GM21825 (cell line): ENCODE results near the gene RELN.

Experiments used
- ATAC-seq: cut with Tn5 transposase; IDR thresholded peaks from one replicate; pipeline ENCODE4 v1.9.1; 2021; ENCODE audit warnings: mild to moderate bottlenecking, moderate library complexity; ENCODE audit not compliant: unreplicated experiment

RELN gene

DNA sequence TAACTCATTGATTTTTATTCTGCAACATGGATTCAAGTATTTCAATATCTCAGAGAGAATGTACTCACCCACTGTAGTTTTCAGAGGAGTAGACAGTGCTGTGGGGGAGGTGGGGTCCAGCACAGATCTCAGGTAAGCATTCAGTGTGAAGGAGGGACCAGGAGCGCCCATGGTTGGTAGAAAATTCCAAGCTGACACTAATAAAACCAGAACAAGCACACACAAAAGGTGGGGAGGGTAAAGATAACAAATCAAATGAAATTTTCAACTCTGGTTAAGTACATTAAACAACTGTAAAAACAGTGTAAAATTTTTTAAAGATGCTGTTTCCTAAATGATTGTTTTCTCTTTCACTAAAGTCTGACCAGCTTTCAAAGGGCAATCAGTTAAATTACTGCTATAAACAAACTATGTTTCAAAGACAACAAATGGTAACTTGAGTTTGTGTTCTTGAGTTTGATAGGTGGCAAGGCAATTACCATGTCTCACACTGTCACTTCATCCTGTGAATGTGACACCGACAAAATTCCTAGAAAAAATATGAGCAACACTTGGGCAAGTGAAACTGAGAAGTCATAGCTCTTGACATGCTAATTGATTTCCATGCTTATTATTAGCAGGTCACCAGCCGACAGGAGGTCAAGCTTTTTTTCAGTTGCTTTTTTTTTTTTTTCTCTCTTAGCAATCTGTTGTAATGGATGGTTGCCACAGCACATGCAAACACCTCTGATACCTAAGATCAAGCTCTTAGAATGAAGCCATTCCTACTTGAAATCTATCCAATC lies 337.7 kb downstream of the RELN start:
- ATAC-seq: no peak

DNA sequence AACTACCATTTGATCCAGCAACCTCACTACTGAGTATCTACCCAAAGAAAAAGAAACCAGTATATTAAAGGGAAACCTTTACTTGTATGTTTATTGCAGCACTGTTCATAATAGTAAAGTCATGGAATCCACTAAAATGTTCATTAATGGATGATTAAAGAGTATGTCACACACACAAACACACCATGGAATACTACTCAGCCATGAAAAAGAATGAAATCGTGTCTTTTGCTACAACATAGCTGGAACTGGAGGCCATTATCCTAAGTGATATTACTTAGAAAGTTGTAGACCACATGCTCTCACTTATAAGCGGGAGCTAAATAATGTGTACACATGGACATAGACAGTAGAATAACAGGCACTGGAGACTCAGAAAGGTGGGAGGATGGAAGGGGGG lies 340.4 kb downstream of the RELN start:
- no peak for ATAC-seq

DNA sequence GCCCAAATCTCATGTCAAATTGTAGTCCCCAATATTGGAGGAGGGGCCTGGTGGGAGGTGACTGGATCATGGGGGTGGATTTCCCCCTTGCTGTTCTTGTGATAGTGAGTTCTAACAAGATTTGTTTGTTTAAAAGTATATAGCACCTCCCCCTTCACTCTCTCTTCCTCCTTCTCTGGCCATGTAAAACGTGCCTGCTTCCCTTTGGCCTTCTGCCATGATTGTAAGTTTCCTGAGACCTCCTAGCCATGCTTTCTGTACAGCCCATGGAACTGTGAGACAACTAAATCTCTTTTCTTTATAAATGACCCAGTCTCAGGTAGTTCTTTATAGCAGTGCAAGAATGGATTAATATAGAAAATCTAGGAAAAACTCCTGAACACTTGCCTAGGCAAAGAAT lies 341.3 kb downstream of the RELN start:
- no peak for ATAC-seq

DNA sequence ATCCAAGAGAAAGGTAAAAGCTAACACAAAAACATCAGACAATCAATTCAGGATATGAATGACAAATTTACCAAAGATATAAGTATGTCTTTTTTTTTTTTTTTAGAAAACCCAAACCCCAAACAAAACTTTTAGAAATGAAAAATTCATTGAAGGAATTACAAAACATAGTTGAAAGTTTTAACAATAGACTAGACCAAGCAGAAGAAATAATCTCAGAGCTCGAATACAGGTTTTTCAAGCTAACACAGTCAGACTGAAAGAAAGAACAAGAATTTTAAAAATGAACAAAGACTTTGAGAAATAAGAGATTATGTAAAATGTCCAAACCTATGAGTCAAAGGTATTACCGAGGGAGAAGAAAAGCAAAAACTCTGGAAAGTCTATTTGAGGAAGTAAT lies 345.1 kb downstream of the RELN start:
- ATAC-seq: no peak

DNA sequence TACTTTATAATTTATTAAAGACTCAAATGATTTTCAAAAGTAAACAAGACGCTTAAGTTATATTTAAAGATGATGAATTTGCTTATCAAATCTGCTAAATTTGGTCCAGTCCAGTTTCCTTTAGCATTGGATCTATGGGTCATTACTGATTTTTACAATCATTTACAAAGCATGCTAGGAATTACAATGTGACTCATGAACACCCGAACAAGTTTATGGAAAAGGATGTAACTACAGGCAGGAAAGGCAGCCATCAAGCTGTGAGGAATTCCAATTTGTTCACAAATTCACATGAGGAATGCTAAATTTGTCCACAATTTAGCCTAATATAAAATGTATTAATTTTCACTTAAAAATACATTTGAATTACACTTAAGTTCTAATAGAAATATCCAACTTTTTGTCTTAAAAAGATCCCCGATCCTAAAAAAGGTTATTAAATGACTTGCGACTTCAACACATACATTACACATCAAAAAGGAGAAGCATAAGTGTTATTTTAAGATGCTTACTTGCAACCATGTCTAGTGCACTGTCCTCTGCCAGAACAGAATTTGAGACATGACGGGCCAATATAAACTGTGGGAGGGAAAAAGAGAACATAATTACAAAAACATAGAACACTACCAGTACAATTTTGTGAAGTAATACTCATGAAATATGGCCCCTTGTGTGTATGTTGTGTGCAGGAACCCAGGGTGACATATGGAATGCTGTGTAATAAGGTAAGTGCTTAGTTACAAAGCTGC lies 349.3 kb downstream of the RELN start:
- ATAC-seq: no peak

DNA sequence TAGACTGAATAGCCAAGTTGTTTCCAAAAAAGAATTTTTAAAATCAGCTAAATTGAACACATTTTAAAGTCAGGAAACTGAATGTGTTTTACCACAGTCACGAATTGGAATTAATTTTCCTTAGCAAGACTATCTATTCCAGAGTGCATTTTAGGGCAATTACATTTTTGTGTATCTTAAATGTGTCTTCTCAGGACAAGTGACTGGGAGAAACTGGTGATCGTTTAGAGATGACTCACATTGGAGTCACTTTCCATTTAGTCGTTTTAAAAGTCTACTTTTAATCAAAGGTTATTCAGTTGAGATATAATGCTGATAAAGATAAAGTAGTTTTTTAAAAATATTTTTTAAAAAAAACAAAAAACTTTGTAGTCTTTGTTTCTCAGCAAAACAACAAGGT lies 351.7 kb downstream of the RELN start:
- no peak for ATAC-seq

DNA sequence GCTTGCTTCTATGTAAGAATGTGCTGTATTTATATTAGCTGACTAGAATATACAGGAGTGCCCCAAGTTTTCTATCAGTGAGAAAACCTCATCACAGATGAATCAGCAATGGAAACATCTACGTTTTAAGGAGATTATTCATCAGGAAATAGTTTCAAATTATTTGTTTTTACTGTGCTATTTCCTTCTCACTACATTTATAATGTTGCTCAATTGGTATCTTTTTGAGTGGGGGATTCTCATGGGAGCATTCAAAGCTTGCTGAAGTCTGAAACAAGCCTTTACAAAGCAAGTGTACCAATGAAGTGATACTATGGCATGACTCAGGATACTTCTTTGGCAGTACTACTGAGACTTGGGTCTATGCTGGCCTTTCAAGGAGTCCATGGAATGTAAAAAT lies 352.4 kb downstream of the RELN start:
- no peak for ATAC-seq

DNA sequence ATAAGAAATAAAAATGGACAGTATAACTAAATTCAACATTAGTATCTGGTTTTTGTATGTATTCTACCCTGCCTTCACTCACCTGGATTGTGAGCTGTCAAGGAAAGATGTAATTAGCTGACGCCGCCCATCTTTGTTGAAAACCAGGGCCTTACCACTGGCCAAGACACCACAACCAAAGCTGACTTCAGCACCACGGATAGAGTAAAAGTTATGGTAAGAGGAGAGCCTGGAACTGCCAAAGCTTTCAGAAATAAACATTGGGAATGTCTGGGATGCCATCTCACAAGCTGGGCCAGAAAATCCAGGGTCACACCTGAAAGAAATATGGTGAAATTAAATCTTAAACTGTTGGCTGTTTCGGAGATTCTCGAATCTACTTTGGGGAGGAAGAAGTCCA lies 353.3 kb downstream of the RELN start:
- ATAC-seq: no peak

DNA sequence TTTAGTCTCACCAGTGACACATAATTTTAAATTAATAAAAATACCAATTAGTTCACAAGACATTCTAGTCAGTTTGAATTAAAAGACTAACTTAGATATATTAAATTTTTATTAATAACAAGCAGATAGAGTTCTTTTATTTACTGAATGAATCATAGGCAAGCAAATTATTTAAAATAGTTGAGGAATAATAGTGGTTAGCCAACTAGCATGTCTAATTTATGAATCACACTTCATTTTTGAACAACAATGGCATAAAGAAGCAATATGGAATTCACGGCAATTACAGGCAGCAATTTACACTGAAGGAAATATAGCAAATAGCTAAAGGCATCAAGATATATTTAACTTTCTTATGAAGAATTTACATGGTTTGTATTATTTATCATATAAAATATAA lies 356.5 kb downstream of the RELN start:
- no peak for ATAC-seq

DNA sequence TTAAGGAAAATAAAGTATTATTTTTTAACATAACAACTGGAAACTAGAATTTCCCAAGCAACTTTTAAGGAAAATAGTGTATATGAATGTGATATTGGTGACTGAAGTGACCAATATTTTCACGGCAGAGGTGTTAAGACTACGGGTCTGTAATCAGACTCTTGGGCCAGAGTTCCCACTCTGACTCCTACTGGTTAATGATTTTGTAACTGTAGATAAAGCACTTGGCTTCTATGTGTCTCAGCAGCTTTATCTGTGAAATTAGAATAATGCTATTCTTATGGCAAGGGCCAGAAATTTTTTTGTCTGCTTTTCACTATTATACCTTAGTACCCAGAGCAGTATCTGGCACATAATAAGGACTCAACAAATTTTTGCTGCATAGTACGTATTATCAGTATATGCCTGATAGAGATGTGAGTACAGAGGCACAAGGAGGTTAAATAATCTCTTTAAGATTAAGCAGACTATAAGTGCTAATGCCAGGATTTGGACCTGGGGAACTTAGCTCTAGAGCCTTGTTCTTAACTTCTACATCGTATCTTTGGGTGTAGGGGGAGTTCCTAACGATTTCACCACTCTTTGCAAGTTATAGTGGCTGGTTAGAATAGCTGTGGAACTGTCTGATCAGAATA lies 357.3 kb downstream of the RELN start:
- ATAC-seq: no peak

DNA sequence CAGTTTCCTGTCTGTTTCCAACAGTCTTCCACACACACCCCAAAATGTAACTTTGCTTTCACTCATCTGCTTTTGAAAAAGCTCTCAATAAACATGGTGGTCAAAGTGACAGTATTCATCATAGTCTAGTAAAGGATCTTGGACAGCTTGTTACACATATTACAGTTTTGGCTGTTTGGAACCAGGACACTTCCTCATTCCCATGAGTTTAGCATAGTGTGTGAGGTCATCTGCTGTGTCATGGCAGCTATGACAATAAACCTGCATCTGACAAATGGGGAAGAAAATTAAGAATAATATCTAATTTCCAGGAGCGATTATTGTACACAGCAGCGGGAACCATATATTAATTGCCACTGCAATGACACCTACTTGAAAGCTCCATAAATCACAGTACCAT lies 359.1 kb downstream of the RELN start:
- ATAC-seq: no peak

DNA sequence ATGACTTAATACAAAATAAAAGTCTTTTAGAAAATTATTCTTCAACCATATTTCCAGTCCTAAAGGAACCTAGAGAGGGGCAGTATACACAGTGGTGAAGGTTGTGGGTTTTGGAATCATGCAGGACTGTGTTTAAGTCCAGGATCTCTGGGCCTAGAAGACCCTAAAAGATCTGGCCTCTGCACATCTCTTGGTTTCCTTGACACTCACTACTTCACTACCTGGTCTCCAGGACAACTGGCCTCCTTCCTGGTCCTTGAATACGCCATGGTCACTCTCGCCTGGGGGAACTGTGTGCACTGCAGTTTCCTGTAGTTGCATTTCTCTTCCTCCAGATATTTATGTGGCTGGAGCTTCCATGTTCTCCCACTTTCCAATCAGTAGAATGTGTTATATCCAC lies 360.7 kb downstream of the RELN start:
- no peak for ATAC-seq

DNA sequence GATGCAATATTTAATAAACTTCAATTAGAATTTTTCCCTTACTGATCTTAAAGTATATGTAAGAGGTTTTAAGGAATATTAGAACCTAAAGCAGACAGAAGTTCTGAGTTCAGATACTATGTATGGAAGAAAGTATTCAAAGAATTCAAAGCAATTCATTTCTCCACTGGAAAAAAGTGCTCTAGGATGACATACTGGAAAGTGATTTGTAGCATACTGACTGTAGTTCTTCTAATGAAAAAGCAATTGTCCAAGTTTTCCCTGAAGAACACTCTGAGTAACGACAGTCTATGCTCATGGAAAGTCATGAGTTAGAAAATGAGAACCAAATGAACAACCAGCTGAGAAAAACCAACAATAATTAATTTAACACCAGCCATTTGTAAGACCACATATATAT lies 362.7 kb downstream of the RELN start:
- ATAC-seq: no peak

DNA sequence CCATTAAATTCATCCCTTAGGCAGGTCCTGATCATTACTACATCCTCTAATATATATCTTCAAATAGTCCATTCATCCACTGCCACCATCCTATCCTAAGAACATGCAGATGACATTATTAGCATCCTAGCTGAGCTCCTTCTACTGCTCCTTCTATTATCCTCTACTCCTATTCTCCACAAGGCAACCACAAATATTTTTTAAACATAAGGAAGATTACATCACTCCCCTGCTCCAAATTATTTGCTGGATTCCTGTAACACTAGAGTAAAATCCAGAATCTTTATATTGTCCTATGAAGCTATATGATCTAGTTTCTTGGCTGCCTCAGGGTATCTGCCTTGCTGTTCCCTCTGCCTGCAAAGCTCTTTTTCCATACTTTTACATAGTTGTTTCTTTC lies 367.2 kb downstream of the RELN start:
- ATAC-seq: no peak

DNA sequence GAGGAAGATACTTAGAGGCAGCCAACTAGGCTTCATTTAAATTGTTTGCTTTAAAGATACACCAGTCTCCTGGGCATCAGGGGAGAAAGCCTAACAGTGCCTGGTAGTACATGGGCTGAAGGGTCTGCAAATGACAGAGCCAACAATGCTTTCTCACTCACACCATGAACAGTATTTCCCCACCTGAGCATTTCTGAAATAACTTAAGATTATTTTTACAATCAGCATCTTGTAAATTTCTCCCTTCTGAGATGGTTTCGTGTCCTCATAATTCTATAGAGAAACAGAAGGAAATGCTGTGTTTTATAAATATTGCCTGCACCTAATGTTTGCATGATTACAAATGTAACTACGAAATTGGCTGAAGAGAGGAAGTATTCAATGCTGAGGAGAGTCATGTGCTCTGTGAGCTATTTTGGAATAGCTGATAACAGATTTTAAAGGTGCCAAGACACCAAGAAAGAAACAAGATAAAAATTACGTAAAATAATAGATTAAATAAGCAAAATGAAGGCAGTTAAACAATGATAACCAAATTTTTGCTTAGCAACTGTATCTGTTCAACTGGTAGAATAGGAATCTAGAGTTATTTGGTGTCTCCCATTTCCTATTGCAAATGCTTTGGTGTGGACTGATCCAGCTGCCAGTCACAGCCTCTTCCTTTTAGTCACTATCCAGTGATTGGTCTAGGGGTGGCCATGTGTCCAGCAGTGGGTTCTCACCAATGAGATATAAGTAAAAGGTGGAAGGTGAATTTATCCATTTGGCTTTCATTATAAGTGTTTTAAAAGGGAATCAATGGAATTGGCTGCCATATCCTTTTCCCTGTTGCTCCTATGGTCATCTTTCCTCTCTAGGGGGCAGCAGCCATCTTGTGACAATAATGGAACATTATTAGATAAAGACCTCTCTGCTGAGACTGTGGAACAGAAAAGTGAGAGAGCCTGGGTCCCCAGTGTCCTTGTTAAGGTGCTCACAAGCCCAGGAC lies 375.5 kb downstream of the RELN start:
- no peak for ATAC-seq

DNA sequence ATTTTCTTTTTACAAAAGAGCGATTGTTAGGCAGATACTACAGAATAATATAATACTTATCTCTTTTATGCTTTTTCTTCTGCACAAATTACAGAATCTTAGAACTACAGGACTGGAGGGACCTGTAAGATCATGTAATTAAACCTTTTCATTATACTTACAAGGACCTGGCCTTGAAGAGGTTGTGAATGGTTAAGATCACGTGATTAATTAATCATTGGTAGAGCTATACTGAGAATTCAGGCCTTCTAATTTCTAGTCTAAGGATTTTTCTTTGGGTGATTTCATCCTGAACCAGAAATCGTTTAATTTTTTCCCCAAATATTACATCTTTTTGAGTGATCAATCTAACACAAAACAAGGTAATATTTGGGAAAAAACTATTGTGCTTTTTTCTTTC lies 379.7 kb downstream of the RELN start:
- ATAC-seq: no peak

DNA sequence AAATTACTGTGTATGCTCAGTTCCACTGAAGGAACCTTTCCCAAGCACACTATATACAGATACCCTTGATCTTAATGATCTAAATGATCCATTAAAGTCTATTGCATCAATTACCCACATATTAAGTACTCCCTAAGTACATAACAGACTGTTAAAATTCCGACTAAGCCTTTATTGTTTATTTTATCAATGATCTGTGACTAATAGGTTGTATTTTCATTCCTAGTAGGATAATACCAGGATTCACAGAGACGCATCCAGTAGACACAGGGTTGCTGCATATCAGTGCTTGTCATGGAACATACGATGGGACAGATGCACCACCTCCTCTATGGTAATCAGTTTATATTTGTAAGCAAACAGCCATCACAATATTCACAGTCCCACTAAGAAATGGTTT lies 383.8 kb downstream of the RELN start:
- no peak for ATAC-seq

DNA sequence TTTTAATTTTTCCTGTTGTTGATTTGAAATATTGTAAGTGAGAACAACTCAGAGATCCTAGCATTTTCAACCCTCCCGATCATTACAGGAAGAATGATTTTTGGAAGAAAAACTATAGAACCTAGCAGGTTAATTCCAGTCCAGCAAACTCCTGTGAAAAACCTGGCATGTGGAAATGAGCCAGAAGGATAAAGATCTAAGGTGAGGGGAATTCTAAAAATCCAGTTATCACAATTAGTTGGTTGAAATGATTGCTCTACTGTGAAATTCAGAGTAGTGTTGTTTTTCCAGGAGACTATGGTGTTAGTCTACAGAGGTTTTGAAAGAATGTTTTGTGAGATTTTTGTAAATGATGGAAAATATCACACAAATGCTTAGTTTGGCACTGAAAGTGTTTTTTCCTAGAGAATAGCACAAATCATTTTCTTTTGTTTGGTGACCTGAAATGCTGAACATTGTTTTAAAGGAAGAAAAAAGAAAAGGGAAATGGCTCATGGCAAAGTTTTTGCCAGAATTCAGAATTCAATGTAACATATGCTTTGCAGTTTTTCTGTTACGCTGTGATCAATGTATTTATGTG lies 391.0 kb downstream of the RELN start:
- no peak for ATAC-seq

DNA sequence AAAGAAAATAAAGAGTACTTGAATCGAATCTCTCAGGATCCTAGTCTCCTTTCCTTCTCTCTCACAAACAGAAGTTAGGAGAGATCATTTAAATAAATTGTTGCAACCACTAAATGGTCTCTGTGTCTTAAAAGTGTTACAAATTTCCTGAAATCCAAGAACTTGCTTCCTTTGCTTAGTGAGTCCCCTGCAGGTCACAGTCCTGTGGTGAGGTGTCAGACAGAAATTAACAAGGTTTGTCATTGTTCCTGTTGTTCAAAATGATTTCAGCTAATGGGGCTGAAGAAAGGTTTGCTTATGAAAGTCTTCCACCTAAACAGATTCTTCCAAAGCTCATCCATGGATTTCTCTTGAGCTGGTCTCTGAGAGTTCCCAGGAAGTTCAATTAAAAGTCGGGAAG lies 391.9 kb downstream of the RELN start:
- no peak for ATAC-seq

DNA sequence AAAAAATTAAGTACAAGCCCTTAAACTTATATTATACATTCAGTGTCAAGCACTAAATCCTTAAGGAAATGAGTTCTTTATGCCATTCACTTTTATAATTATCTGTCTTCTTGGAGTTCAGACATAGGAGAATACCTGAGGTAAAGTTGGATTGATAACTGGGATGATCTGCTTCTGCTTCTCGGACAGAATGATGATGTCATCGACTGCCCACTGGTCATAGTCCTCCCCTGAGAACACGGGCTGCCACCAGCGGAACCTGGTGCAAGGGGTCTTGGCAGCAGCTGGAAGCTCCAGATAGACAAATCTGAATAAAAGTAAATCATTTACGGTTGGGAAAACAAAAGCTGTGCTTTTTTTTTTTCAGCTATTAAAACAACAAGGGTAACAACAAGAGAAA lies 395.3 kb downstream of the RELN start:
- no peak for ATAC-seq

DNA sequence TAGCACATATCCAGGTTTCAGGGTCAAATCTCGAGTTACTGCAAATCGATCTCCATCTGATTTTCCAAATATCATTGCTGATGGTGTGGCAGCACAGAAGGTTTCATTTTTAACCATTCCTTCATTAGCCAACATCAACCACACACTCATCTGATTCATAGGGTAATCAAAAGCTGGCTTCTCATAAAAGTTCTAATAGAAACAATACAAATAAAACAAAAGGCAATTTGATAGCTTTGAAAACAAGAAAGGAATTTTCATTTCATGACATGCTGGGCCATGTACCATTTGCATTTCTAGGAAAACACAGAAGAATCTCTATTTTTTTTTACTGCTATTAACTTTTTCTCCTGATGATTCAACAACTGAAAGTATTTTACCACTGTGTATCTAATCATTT lies 395.8 kb downstream of the RELN start:
- no peak for ATAC-seq
